Measurements from ENCODE around the gene KRT24. TPM values are rescaled to one million over a fixed set of nuclear protein-coding genes. Genes with fewer than 3 reads are reported as not detected.

KRT24 gene
- total RNA-seq, result not detected in 2 replicates

GRCh38 chr17:40703652-40704051 lies at the start of gene KRT24:
Gene KRT24, minus strand, starts transcription at chr17:40703752. Its CDS starts 59 bp downstream, at chr17:40703693.

GRCh38 chr17:40664582-40665333 lies 38.8 kb downstream of the KRT24 start, which contains the start of gene KRT222:
Gene KRT222, minus strand, starts transcription at chr17:40665177. Its CDS starts 78 bp downstream, at chr17:40665099.

Other genes starting within 250 kb of the KRT24 start
- gene TNS4, start 202.1 kb downstream of the KRT24 start, total RNA-seq, result not detected in 2 replicates
- not detected in 2 replicates for gene CCR7, start 138.3 kb downstream of the KRT24 start, total RNA-seq
- 69.9 and 86.4 TPM in 2 replicates for gene SMARCE1, start 55.9 kb downstream of the KRT24 start, total RNA-seq
- 0.25 and 1.00 TPM in 2 replicates for gene KRT222, start 38.6 kb downstream of the KRT24 start, total RNA-seq
- gene KRT25, start 51.6 kb upstream of the KRT24 start, total RNA-seq, result not detected in 2 replicates
- not detected in 2 replicates for gene KRT26, start 68.4 kb upstream of the KRT24 start, total RNA-seq
- gene KRT27, start 78.8 kb upstream of the KRT24 start, total RNA-seq, result not detected in 2 replicates
- not detected in 2 replicates for gene KRT28, start 96.2 kb upstream of the KRT24 start, total RNA-seq
- gene KRT10, start 118.9 kb upstream of the KRT24 start, total RNA-seq, result 2.3 and 4.0 TPM in 2 replicates
- gene KRT12, start 163.5 kb upstream of the KRT24 start, total RNA-seq, result under 0.01 TPM in 1 of 2 replicates, not detected in the other
- gene KRT20, start 181.5 kb upstream of the KRT24 start, total RNA-seq, result 0.22 TPM in 1 of 2 replicates, not detected in the other
- 0.50 and 0.55 TPM in 2 replicates for gene KRT23, start 233.9 kb upstream of the KRT24 start, total RNA-seq

Measured in uterine smooth muscle cell (primary cell).